Measurements from ENCODE around the gene CACNA1D.

Gene CACNA1D

DNA sequence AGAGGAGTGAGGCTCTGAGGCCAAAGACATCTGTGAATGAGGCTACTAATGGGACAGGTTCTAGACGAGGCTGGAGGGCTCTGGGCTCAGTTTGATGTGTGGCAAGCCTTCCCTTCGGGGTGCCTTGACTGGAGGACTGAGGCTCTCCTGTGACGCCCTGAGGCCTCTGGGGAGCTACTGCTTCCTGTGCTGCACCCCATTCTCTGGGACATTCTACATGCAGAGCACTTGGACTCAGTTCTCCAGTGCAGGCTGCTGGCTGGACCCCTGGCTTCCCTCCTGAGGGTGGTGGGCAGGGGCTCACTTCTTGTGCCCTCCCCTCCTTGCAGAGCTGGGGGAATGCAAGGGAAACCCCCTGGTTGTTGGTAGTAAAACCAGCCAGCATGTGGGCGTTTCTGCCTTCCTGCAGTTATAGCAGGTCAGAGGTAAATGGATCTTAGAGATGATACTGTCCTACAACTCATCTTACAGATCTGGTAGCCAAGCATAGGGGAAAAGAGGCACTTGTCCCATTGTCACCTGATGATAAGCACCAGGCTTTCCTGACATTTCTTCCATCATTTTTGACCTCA is 218.5 kb downstream of the CACNA1D start:
- ChIA-PET POLR2A (no interaction called here), CTCF (no interaction called here)
- TF ChIP-seq ZNF384 (IDR thresholded peaks at IDR 0.05) (no peak), CTBP1 (IDR thresholded peaks at IDR 0.05; ENCODE audit: borderline replicate concordance) (no peak), L3MBTL2 (conservative IDR thresholded peaks at IDR 0.05) (no peak), LEF1 (IDR thresholded peaks at IDR 0.05; ENCODE audit: borderline replicate concordance) (no peak), NFRKB (IDR thresholded peaks at IDR 0.05) (no peak), FOXK2 (IDR thresholded peaks at IDR 0.05) (no peak), ELF4 (IDR thresholded peaks at IDR 0.05) (no peak), FOXA1 (IDR thresholded peaks at IDR 0.05) (no peak), SP1 (IDR thresholded peaks at IDR 0.05) (no peak), HDGF (IDR thresholded peaks at IDR 0.05; ENCODE audit: borderline replicate concordance) (no peak), BHLHE40 (IDR thresholded peaks at IDR 0.05; ENCODE audit: borderline replicate concordance) (no peak), FOXM1 (IDR thresholded peaks at IDR 0.05; ENCODE audit: borderline replicate concordance) (no peak), TARDBP (IDR thresholded peaks at IDR 0.05) (no peak), SUZ12 (IDR thresholded peaks at IDR 0.05) (no peak), ARNT (IDR thresholded peaks at IDR 0.05) (no peak)
- TF ChIP-seq, protein P1, sequence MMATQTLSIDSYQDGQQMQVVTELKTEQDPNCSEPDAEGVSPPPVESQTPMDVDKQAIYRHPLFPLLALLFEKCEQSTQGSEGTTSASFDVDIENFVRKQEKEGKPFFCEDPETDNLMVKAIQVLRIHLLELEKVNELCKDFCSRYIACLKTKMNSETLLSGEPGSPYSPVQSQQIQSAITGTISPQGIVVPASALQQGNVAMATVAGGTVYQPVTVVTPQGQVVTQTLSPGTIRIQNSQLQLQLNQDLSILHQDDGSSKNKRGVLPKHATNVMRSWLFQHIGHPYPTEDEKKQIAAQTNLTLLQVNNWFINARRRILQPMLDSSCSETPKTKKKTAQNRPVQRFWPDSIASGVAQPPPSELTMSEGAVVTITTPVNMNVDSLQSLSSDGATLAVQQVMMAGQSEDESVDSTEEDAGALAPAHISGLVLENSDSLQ (IDR thresholded peaks at IDR 0.05), result no peak
- DNase-seq (ENCODE audit: extremely low spot score), result no peak

DNA sequence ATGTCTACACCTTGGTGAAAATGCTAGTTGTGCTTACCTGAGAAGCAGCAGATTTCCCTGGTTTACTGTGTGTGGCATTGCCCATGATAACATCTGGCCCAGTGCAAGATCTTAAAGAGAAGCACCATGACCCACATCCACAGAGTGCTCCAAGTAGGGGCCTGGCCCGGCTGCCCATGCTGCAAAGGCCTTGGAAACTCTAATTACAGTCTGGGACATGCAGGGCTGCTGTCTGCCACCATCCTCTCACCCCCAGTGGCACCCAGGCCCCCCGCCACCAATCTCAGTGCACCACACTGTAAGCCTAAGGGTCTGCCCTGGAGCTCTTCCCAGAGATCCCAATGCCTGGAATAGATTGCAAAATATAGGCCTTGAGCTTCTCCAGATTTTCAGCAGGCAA is 219.2 kb downstream of the CACNA1D start:
- no peak for DNase-seq (ENCODE audit: extremely low spot score)
- no peak for TF ChIP-seq SP1 (IDR thresholded peaks at IDR 0.05)
- TF ChIP-seq SUZ12 (IDR thresholded peaks at IDR 0.05), result no peak
- no peak for TF ChIP-seq L3MBTL2 (conservative IDR thresholded peaks at IDR 0.05)
- TF ChIP-seq HDGF (IDR thresholded peaks at IDR 0.05; ENCODE audit: borderline replicate concordance), result no peak
- no peak for TF ChIP-seq NFRKB (IDR thresholded peaks at IDR 0.05)
- TF ChIP-seq FOXM1 (IDR thresholded peaks at IDR 0.05; ENCODE audit: borderline replicate concordance), result no peak
- no peak for TF ChIP-seq ARNT (IDR thresholded peaks at IDR 0.05)
- no peak for TF ChIP-seq ZNF384 (IDR thresholded peaks at IDR 0.05)
- no peak for TF ChIP-seq ELF4 (IDR thresholded peaks at IDR 0.05)
- TF ChIP-seq, protein P1 (IDR thresholded peaks at IDR 0.05), result no peak
- TF ChIP-seq FOXK2 (IDR thresholded peaks at IDR 0.05), result no peak
- no peak for TF ChIP-seq BHLHE40 (IDR thresholded peaks at IDR 0.05; ENCODE audit: borderline replicate concordance)
- TF ChIP-seq TARDBP (IDR thresholded peaks at IDR 0.05), result no peak
- TF ChIP-seq FOXA1 (IDR thresholded peaks at IDR 0.05), result no peak
- no peak for TF ChIP-seq LEF1 (IDR thresholded peaks at IDR 0.05; ENCODE audit: borderline replicate concordance)
- CTCF ChIA-PET, result interaction anchor here (0.6 kb wide), 1 partner anchor 9 kb away, joined by 3 read pairs; no protein-coding TSS in a partner anchor
- POLR2A ChIA-PET, result no interaction called here

DNA sequence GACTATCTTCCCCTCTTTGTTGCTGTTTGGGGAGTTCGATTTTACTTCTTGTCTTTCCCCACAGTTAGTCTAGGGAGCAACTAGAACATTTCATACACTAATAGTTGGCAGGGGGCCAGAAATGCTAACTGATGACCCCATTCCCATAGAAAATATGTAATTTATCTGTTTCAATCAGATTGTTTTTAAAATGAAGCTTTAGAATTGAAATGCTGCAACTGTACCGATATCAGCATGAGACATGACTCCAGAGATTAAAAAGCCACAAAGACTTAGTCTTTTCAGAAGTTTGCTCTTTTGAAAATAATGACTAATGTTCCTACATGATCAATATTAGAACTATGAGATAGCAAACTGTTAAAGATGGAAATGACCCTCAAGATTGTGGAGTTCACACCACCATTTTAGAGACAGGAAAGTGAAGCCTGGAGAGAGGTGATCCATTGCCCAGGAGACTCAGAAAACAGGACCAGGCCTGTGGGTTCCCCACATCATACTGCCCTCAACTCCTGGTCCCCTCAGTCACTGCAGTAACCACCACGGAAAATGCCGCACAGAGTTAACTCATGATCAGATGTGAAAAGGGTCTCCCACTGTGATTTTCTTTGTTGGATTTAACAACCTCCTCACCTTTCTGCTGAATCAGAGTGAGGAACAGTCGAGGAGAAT is 221.5 kb downstream of the CACNA1D start:
- no peak for DNase-seq (ENCODE audit: extremely low spot score)
- ChIA-PET POLR2A (no interaction called here), CTCF (interaction anchor here (0.6 kb wide), 1 partner anchor 338 kb away, joined by 8 read pairs; no protein-coding TSS in a partner anchor)
- TF ChIP-seq LEF1 (IDR thresholded peaks at IDR 0.05; ENCODE audit: borderline replicate concordance), result no peak
- TF ChIP-seq FOXA1 (IDR thresholded peaks at IDR 0.05), result no peak
- TF ChIP-seq FOXM1 (IDR thresholded peaks at IDR 0.05; ENCODE audit: borderline replicate concordance), result no peak
- TF ChIP-seq CTBP1 (IDR thresholded peaks at IDR 0.05; ENCODE audit: borderline replicate concordance), result no peak
- no peak for TF ChIP-seq SUZ12 (IDR thresholded peaks at IDR 0.05)
- TF ChIP-seq HDGF (IDR thresholded peaks at IDR 0.05; ENCODE audit: borderline replicate concordance), result no peak
- TF ChIP-seq TARDBP (IDR thresholded peaks at IDR 0.05), result no peak
- no peak for TF ChIP-seq ELF4 (IDR thresholded peaks at IDR 0.05)
- TF ChIP-seq SP1 (IDR thresholded peaks at IDR 0.05), result no peak
- no peak for TF ChIP-seq ARNT (IDR thresholded peaks at IDR 0.05)
- no peak for TF ChIP-seq ZNF384 (IDR thresholded peaks at IDR 0.05)
- no peak for TF ChIP-seq L3MBTL2 (conservative IDR thresholded peaks at IDR 0.05)

DNA sequence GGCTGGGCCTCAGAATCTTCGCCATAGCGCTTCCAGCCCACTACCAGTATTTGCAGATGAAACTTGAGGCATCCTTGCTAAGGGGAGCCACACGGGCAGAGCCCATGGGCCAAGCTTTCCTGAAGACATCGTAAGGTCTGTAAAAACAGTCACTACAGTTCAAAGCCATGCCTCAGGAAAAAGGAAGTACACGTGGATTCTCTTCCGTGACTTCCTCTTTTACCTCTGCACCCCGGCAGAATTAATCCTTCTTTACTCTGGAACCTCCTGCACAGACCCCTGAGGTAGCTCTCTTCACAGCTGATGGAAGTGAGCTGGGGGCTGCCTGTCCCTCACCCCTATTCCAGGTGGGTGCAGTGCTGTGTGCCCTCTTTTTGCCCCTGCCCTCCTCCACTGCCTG is 222.6 kb downstream of the CACNA1D start:
- DNase-seq (ENCODE audit: extremely low spot score), result no peak
- ChIA-PET POLR2A (no interaction called here), CTCF (no interaction called here)
- TF ChIP-seq TARDBP (IDR thresholded peaks at IDR 0.05) (no peak), ELF4 (IDR thresholded peaks at IDR 0.05) (no peak), FOXA1 (IDR thresholded peaks at IDR 0.05) (no peak), LEF1 (IDR thresholded peaks at IDR 0.05; ENCODE audit: borderline replicate concordance) (no peak)

DNA sequence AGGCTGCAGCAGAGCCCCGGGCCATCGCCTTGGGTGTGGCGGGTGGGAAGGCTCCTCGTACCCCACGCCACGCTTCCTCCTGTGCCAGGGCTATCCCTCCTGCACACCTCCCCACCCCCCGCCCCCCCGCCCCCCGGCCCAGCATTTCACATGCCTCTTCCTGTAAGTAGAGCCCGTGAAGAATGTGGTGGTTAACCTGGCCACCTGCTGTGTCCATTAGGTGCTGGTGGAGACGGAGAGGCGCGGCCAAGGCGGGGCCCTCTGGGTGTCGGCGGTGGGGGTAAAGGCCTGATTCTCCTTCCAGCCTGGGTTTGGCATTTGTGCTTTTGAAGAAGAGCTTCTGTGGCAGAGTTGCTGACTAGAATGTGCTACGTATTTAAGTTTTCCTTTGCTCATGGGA is 224.1 kb downstream of the CACNA1D start:
- no peak for DNase-seq (ENCODE audit: extremely low spot score)
- TF ChIP-seq FOXM1 (IDR thresholded peaks at IDR 0.05; ENCODE audit: borderline replicate concordance) (no peak), HDGF (IDR thresholded peaks at IDR 0.05; ENCODE audit: borderline replicate concordance) (no peak), TARDBP (IDR thresholded peaks at IDR 0.05) (no peak), FOXK2 (IDR thresholded peaks at IDR 0.05) (no peak), L3MBTL2 (conservative IDR thresholded peaks at IDR 0.05) (no peak), FOXA1 (IDR thresholded peaks at IDR 0.05) (no peak), NFRKB (IDR thresholded peaks at IDR 0.05) (no peak), SUZ12 (IDR thresholded peaks at IDR 0.05) (no peak), CTBP1 (IDR thresholded peaks at IDR 0.05; ENCODE audit: borderline replicate concordance) (no peak), ELF4 (IDR thresholded peaks at IDR 0.05) (no peak), ARNT (IDR thresholded peaks at IDR 0.05) (no peak), SP1 (IDR thresholded peaks at IDR 0.05) (no peak)
- TF ChIP-seq, protein P1 (IDR thresholded peaks at IDR 0.05), result no peak
- ChIA-PET POLR2A (no interaction called here), CTCF (no interaction called here)

DNA sequence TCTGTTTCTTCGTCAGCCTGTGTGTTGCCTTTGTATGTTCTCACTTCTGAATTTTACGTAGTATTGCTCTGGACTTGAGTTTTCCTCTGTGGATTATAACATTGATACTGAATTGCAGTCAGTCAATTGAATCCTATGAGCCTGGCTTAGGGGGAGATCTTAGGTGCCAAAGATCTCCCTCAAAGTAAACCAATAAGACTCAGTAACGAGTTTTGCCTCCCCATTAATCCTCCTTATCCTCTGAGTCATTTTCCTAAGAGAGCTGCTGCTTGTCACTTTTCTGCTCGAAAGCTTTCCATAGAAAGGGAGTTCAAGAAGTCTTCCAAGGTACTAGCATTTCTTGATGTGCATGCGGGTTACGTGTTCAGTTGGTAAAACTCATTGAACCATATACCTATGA is 225.4 kb downstream of the CACNA1D start:
- ChIA-PET POLR2A (no interaction called here), CTCF (no interaction called here)
- DNase-seq (ENCODE audit: extremely low spot score), result no peak
- TF ChIP-seq L3MBTL2 (conservative IDR thresholded peaks at IDR 0.05), result no peak
- no peak for TF ChIP-seq FOXM1 (IDR thresholded peaks at IDR 0.05; ENCODE audit: borderline replicate concordance)
- TF ChIP-seq, protein P1 (IDR thresholded peaks at IDR 0.05), result no peak
- no peak for TF ChIP-seq BHLHE40 (IDR thresholded peaks at IDR 0.05; ENCODE audit: borderline replicate concordance)
- no peak for TF ChIP-seq FOXK2 (IDR thresholded peaks at IDR 0.05)
- TF ChIP-seq LEF1 (IDR thresholded peaks at IDR 0.05; ENCODE audit: borderline replicate concordance), result no peak
- no peak for TF ChIP-seq SUZ12 (IDR thresholded peaks at IDR 0.05)
- TF ChIP-seq FOXA1 (IDR thresholded peaks at IDR 0.05), result no peak
- TF ChIP-seq ARNT (IDR thresholded peaks at IDR 0.05), result no peak
- no peak for TF ChIP-seq NFRKB (IDR thresholded peaks at IDR 0.05)
- no peak for TF ChIP-seq SP1 (IDR thresholded peaks at IDR 0.05)
- no peak for TF ChIP-seq HDGF (IDR thresholded peaks at IDR 0.05; ENCODE audit: borderline replicate concordance)
- TF ChIP-seq TARDBP (IDR thresholded peaks at IDR 0.05), result no peak
- no peak for TF ChIP-seq CTBP1 (IDR thresholded peaks at IDR 0.05; ENCODE audit: borderline replicate concordance)
- TF ChIP-seq ELF4 (IDR thresholded peaks at IDR 0.05), result no peak
- TF ChIP-seq ZNF384 (IDR thresholded peaks at IDR 0.05), result no peak

Data from HEK293T (cell line).